Dermis microvascular lymphatic vessel endothelial cell (primary cell): ENCODE measurements around the gene EFHD1. TPM values are rescaled to one million over a fixed set of nuclear protein-coding genes. Genes with fewer than 3 reads are reported as not detected.
"Not testable (repeated sequence)": the region's sequence is repeated elsewhere in the genome, so short reads cannot be mapped to it uniquely, and the experiment has no call there.

ENCODE experiments used
- DNase-seq, 2 donors: peaks; one replicate each; pipeline versions ENCODE4 v3.0.0 to v3.0.0-alpha.2; 2010; ENCODE audit warnings: low read depth in 2 of 2
- total RNA-seq: library from RNA; depleted of rRNA; stranded (reverse); fragments of >200 nt; gene quantifications from 2 replicates; pipeline ENCODE4 v1.2.1, GENCODE V29; 2014

Gene EFHD1
- total RNA-seq, 1 donor from 2014 or later, result not detected

- no peak for DNase-seq
Observed at GRCh38 chr2:232615339-232615738, 18.1 kb upstream of the EFHD1 start.

DNA sequence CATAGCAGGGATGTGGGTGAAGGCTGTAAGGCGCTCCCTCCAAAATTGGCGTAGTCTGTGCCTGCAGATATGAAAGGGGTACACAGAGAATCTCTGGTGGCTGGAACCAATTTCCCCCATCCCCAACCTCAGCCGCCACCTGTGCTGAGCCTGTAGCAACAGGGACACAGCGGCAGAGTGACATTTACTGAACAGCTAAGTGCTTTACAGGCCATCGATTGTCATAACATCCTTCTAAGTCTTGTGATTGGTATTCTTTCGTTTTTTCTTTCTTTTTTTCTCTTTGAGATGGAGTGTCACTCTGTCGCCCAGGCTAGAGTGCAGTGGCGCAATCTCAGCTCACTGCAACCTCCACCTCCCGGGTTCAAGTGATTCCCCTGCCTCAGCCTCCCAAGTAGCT, 12.2 kb upstream of the EFHD1 start:
- no peak for DNase-seq

DNA sequence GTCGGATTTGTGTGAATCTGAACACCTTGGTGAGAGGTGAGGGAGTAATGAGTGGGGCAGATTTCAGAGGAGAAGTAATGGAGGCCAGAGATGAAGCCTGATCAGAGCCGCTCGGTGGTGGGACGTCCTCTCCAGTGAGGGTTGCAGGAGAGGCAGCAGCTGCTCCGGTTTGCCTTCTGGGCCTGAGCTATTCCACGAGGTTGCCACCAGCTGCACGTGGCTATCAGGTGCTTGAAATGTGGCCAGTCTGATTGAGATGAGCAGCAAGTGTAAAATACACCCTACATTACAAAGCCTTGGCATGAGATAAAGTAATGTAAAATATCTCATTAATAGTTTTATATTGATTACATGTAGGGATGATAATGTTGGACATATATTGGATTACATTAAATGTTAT, 10.8 kb upstream of the EFHD1 start:
- no peak for DNase-seq

DNA sequence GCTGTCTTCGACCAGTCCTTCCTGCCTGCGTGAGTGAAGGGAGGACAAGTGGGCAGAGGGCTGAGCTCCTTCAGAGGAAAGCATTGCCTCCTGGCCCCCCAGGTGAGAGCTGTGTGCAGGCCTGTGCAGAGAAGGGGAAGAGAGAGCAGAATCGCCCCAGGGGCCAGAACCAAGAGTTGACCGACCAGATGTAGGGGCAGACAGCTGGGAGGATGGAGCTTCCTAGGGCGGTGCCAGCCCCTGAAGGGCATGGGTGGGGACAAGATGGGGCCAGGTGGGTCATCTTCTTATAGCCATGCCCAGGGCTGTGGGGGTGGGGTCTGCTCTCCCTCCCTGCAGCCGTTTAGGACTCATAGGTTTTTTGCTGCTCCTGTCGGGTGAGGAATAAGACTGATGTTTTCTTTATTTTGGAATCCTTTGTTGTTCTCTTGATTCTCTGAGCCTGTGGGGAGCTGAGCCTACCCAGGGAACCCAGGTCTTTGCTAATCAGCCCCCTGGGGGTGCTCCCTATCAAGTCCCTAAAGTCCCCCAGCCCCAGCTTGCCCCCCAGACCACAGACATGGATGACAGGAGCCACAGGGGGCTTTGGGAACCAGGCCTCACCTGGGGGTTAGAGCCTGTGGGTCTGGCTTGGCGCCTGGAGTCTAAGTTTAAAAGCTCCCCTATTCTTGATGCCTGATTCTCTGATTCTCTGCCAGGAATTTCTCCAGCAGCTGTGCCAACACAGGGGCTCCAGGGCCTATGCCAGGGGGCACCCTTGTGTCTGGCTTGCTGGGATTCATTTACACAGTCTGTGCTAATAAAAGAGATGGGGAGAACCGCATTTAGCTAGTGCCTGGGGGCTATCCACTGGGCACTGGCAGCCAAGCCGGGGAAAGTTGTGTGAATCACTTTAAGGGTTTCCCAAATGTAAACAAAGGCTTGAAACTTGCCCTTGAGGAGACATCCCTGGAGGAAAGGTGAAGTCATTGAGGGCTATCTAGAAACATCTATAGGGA, 9.3 kb upstream of the EFHD1 start:
- DNase-seq, result no peak

GRCh38 chr2:232626584-232626983, 6.8 kb upstream of the EFHD1 start:
- DNase-seq, result no peak

- DNase-seq, result no peak
Observed at GRCh38 chr2:232628466-232629128, 4.8 kb upstream of the EFHD1 start.

DNA sequence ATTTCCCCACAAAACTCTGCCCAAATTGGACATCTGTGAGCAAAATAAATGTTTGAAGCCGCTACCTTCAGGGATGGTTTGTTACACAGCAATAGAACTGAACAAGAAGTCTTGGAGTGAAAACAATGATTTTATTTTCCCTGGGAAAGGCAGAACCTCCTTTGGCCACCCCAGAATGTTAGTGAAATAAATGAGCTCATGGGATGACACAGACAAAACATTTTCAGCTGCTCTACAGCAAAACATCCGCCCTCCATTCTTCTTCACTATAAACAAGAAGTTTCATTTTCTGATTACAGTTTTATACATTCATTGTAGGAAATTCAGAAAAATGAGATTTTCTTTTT, 4.3 kb upstream of the EFHD1 start:
- no peak for DNase-seq

GRCh38 chr2:232632229-232632903, 1.0 kb upstream of the EFHD1 start:
- DNase-seq, result no peak

DNA sequence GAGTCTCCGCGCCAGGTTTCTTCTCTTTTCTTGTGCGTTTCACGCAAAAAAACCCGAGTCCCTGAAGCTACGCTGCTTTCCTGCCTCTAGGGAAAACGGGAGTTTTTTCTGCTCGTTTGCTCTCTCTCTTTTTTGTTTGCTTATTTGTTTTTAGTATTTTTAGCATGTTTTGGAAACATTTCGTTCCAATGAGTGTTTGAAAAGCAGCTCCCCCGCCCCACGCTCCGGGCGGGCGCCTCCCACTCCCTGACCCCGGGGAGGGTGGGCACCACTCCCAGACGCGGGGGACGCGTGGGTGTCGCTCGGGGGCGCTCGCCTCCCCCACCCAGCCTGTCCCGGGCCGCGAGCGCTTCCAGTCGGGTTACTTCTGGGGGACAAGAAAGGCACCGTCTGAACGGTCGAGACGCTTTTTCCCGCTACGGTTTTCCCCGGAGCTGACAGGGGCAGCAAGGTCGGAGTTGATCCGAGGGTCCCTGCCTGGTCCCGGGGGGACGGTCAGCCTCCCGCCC, 446 bp upstream of the EFHD1 start:
- no peak for DNase-seq

DNA sequence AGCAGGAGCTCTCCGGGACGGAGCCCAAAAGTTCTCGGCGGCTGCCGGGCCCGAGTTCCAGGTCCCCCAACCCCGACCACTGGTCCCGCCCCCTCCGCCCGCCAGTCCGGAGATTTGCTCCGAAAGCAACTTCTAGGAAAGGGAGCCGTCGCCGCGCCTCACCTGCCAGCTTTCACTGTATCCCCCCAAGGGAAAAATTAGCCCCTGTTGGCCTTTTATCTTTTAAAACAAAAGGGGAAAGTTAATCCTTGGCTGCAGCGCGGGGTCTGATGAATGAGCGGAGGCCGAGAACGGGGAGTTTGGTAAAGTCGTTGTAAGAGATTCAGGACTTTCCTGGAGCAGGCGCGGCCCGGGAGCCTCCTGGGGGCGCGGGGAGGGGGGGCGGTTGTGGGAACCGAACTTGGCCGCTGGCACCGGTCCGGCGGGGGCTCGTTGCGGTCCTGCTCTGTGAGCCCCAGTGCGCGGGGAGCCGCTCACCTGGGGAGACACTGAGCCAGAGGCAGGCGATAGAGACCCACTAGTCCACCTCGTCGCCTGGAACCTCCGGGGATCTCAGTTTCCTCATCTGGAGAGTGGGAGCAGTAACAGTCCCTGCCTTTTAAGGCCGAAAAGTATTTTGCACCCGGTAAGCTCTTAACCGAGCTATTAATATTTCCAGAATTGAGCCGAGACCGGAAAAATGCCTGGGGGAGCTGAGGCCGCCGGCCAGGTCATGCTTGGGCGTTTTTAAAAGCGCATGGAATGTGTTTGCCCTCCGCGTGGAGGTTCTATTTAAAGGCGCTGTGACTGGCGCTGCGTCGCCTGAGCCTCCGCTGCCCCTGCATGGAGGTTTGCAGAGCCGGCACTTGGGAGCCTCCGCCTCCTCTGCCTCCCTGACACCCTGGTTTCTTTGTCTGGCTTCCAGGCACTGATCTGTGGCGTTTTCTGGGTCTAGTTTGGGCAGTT, 1.1 kb downstream of the EFHD1 start:
- DNase-seq, result no peak

DNA sequence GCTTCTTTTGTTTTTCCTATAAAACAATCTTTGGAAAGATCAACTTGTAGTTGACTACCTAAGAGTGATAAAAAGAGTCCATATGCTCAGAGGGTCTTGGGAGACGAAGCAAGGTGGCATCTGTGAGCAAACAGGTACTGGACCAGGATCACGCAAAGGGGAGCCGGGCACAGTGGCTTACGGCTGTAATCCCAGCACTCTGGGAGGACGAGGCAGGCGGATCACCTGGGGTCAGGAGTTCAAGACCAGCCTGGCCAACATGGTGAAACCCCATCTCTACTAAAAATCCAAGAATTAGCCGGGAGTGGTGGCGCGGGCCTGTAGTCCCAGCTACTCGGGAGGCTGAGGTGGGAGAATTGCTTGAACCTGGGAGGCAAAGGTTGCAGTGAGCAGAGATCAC, 2.0 kb downstream of the EFHD1 start:
- not testable (repeated sequence) for DNase-seq

GRCh38 chr2:232635820-232636219, 2.4 kb downstream of the EFHD1 start:
- DNase-seq, result no peak

DNA sequence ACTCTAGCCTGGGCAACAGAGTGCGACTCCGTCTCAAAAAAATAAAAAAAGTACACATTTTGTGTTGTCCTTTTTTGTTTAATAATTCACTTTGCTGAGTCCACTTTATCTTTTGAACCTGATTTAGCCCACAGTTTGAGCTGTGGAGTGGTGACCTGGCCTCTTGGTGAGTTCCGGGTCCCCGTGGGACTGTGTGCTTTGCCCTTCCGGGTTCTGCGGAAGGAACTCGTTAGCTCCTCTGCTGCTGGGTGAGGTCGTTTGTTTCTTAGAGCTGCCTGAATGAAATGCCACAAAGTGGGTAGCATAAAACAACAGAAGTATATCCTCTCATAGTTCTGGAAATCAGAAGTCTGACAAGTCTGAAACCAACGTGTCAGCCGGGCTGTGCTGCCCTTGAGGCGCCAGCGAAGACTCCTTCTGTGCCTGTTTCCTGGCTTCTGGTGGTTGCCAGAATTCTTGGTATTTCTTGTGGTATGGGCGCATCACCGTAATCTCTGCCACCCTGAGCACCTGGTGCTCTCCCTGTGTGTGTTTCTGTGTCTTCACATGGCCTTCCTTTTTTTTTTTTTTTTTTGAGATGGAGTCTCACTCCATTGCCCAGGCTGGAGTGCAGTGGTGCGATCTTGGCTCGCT, 3.5 kb downstream of the EFHD1 start:
- no peak for DNase-seq

DNA sequence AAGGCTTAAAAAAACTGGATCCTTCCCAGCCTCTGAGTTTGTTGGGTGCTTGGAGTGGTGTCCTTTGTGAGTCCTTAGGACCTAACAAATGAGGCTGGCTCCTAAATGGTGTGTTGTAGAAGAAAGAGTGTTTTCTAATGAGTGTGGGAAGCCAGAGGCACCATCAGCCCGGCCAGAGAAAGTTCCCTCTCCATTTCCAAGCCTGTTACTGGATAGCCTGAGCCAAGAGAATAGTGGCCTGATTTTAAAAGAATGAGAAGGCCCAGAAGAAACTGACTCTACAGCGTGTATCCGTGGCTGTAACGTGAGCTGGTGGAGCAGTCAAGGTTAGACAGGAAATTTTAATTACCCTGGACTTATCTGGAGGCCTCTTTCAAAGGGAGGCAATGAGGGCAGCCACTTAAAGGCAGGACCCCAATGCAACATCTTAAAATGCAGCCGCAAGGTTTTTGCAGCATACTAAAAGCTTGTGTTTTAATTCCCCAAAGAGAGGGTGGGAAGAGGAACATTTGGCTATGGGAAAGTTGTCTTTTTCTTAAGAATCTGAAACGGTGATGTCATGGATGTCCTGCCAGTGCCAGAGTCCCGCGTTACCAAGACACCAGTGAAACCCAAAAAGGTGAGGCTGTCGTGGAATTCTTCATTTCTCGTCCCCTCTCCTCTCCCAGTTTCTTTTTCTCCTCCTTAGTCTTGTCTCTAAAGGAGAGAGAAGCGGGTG, 4.6 kb downstream of the EFHD1 start:
- no peak for DNase-seq

DNA sequence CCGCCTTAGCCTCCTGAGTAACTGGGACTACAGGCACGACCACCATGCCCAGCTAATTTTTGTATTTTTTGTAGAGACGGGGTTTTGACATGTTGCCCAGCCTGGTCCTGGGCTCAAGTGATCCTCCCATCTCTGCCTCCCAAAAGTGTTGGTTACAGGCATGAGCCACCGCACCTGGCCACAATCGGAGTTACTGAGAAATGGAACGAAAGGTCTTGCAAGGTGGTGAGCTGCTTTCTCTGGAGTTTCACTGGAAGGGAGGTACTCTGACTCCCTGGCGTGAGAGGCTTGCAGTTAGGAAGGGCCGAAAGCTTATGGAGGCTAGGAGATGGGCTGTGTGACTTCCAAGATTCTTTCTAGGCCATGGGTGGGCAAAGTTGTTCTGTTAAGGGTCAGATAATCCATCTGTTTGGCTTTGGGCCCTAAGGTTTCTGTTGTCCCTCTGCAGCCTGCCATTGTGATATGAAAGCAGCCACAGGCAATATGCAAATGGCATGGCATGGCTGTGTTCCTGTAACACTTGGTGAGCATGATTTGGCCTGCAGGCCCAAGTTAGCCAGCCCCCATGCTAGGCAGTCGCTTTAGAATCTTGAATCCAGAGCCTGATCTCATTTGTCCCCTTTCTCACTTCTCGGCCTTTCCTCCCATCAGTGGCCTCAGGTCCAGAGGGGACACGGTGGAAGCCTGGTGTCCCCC, 7.9 kb downstream of the EFHD1 start:
- DNase-seq, result no peak

GRCh38 chr2:232643147-232643425, 9.7 kb downstream of the EFHD1 start:
- DNase-seq, result no peak

DNA sequence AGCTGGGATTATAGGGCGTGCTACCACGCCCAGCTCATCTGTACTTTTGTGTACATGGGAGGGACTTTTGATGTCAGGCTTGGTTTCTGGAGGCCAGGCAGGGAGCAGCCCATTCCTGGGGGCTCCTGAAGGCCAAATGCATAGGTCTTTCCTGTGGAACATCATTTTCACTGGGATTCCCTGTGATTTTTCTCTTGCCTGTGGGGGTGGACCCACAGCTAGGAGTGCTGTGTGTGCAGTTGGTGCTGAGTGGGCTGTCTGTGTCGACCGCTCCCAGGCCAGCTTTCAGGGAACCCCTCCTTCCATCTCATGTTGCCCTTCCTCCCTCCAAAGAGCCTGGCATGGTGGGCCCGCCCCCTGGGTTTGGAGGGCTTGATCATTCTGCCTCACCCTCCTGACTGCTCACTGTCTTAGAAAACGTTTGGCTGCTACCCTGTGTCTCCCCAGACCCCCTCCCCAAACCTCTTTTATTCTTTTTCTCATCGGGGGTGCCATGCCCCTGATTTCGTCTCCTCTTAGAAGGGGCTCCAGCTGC, 10.5 kb downstream of the EFHD1 start:
- no peak for DNase-seq

- DNase-seq, result no peak
Observed at GRCh38 chr2:232645061-232645460, 11.7 kb downstream of the EFHD1 start.

- no peak for DNase-seq
Observed at GRCh38 chr2:232646726-232647125, 13.3 kb downstream of the EFHD1 start.
